GM19395 (cell line): ENCODE measurements around the gene POGLUT3.
A peak's percentile ranks its signal among the peaks of the same experiment; 100 is the strongest.

ENCODE experiments used
- ATAC-seq: cut with Tn5 transposase; IDR thresholded peaks from one replicate; pipeline ENCODE4 v1.9.1; 2021; ENCODE audit warnings: mild to moderate bottlenecking, moderate library complexity; ENCODE audit not compliant: unreplicated experiment

The POGLUT3 gene, protein sequence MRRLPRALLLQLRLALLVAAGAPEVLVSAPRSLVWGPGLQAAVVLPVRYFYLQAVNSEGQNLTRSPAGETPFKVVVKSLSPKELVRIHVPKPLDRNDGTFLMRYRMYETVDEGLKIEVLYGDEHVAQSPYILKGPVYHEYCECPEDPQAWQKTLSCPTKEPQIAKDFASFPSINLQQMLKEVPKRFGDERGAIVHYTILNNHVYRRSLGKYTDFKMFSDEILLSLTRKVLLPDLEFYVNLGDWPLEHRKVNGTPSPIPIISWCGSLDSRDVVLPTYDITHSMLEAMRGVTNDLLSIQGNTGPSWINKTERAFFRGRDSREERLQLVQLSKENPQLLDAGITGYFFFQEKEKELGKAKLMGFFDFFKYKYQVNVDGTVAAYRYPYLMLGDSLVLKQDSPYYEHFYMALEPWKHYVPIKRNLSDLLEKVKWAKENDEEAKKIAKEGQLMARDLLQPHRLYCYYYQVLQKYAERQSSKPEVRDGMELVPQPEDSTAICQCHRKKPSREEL

GRCh38 chr11:108498046-108498815, at the start of gene POGLUT3:
POGLUT3 (minus strand) TSS chr11:108498384; CDS start chr11:108498366, 18 bp downstream.
- ATAC-seq: peak; percentile 63

DNA sequence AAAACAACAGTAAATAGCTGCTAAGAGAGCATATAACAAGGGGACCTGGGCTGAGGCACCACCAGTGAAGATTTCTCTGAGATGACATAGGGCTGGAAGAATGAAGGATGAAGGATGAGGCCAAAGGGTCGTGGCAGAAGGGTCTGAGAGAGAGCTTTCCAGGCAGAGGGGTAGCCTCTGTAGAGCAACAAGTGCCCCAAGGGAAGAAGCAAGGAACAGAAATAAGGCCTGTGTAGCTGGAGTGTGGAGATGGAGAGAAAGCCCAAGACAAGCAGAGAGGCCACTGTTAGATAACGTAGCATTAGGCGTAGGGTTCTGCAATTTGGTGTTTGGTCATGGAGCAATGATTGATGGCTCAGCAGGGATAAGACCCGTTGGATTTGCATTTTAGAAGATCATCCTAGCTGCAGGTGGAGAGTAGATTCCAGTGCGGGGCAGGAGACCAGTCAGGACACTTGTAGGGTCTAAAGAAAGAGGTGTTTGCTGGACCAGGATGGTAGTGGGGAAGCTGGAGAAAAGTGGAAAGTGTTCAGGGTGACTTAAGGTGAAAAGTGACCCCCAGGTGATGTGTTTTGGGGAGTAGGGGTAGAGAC, 47.8 kb upstream of the POGLUT3 start:
- no peak for ATAC-seq

DNA sequence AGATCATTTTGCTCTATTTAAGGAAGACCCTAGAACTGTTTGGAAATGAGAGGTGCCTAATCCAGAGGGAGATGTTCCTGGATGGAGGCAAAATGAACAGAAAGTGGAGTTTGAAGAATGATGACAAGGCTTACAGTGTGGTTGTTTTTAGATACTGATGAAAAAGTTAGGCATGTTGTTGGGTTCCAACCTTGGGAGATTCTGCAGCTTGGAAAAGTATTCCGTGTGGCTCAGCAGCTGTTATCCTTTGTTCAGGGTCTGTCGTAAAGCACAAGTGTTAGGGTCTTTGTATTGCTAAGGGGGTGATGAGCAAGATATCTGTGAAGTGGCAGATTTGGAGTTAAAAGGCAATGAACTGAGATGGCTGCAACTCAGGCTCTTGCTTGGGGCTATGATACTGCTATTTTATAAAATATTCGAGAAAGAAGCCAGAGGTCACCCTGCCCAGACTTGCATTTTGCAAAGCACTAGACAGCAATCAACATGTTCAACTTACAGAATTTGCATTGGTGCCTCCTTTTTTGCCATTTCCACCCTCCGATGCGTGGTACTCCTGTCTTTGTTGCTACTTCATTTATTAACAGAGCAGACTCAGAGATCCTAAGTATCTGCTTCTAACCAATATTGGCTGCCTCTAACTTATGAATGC, 45.3 kb upstream of the POGLUT3 start:
- no peak for ATAC-seq

GRCh38 chr11:108541531-108541930, 43.3 kb upstream of the POGLUT3 start:
- ATAC-seq: no peak

DNA sequence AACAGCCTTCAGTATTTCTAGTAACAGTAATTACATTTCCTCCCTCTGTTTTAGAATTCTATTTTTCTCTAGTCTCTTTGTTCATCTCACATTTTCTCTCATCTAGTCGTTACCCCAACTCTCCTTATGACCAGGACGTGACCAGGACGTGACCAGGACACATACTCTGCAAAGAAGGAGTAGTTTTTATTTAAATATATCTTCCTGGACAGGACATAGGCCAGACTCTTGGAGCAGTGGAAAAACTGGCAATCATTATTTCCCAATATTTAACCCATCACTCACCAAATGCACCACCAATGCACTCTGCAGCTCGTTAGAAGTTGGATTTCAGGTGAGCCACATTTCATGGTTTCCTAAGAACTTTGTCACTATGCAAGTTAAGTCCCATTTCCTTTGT, 40.3 kb upstream of the POGLUT3 start:
- ATAC-seq: no peak

DNA sequence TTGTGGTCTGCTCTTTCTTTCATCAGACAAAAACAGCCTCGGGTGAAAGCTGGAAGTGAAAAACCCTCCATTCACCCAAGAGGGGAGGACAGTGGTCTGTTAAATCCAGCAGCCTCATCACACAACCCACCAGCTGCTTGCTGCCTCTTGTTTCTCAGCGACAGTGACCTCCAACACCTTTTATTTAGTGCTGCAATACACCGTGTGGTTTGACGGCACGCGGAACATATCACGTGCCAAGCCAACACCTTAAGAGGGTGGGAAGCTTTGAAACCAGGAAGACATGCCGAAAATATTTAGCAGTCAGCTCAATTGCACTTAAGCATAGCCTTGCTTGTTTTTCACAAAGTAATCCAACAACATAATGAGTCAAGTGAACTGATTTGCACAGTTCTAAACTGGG, 39.8 kb upstream of the POGLUT3 start:
- ATAC-seq: no peak

DNA sequence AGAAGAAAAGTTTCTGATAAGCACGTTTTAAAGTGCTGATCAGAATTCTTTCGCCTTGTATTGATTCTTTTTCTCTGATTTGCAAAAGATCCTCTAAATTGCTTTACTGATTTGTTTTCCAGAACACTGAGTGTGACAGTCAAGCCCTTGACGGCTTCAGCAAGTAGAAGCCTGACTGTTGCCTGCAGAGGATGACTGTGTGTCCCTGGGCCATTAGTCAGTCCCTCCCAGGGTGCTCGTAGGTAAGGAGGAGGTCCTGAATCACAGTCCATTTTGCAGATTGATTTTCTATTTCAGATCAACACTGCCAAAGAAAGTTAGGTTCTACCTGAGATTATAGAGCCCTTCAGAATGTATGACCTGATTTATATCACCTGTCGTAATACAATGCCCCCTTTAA, 38.6 kb upstream of the POGLUT3 start:
- ATAC-seq: no peak

DNA sequence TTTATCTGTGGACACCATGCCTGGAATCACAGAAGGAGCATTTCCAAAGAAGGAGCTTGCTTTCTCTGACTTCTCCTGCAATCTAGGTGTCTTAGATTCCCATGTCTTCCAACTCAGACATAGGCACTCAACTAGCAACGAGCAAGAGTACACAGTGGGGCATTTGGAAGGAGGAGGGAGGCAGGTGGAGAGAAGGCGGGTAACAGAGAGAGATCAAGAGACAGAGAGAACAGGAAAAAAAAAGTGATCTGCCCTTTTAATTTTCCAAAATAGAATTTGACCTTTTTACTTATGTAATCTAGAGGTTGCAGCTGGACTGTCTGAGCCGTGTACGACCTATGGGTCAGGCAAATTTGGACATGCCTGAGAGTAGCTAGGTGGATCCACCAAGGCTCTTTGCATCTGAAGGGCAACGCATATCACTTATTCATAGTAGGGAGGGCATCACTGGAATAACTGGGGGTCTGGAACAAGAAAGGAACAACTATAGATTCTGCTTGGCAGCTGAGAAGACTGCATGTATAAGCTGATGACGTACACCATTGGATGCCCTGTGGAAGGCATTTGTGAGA, 37.3 kb upstream of the POGLUT3 start:
- ATAC-seq: no peak

DNA sequence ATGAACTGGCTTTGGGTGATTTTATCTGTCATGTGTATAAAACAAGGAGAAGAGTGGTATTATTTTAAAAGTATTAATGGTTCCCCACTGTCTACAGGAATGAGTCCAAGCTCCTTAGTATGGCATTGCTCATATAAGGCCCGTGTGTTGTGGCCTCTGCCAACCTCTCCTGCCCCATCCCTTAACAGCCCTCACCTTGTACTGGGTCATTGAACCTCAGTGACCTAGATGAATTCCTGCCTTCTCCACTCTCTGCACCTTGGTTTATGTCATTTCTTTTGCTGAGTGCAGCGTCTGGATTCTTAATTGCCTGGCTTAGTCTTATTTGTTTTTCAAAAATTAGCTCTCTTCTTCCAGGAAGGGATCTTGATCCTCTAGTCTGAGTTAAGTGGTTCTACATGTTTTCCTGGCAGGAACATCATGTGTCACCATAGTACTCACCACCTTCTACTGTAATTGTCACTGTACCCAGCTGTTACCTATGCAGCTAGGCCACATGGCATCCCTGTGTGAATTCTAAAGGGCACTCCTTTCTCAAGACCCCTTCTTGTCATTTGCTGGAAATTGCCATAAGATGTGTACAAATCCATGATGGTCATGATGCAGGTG, 36.2 kb upstream of the POGLUT3 start:
- no peak for ATAC-seq

DNA sequence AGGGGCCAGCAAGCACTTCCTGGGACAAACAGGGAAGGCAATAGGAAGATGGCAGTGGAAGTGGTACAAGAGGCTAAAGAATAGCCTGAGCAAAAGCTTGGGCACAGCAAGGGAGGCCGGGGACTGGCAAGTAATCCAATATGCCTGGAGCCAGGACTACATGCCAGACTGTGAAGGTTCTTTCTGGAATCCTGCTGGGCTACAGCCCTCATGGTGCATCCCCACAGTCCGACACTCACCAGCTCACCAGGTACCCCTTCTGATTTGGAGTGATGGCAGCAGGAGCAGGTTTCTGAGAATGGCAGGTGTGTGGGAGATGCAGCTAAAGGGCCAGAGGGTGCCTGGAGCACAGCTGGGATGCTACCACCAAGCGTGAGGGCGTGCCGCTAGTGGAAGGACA, 32.2 kb upstream of the POGLUT3 start:
- no peak for ATAC-seq

- ATAC-seq: no peak
Measured at GRCh38 chr11:108527382-108527781, 29.2 kb upstream of the POGLUT3 start.

- ATAC-seq: no peak
Measured at GRCh38 chr11:108525161-108525560, 27.0 kb upstream of the POGLUT3 start.

DNA sequence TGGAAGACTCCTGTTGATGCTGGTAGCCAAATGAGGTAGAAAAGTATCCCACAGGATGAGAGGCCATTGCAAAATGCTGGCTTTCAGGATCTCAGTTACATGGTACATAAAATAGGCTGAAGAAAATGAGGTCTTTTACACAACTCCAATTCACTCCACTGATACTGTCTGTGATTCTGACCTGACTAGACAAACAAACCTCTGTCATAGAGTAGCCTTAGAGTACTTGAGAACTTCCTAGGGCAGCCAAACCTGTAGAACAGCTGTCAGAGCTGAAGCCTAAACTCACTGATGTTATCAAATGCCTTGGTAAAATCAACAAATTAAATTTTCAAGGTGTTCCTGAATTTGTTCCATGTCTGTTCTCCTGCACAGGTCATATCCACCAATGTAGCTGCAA, 26.2 kb upstream of the POGLUT3 start:
- no peak for ATAC-seq

- no peak for ATAC-seq
Measured at GRCh38 chr11:108522318-108522717, 24.1 kb upstream of the POGLUT3 start.

- ATAC-seq: no peak
Measured at GRCh38 chr11:108518581-108518980, 20.4 kb upstream of the POGLUT3 start.

GRCh38 chr11:108516125-108516524, 17.9 kb upstream of the POGLUT3 start:
- no peak for ATAC-seq

DNA sequence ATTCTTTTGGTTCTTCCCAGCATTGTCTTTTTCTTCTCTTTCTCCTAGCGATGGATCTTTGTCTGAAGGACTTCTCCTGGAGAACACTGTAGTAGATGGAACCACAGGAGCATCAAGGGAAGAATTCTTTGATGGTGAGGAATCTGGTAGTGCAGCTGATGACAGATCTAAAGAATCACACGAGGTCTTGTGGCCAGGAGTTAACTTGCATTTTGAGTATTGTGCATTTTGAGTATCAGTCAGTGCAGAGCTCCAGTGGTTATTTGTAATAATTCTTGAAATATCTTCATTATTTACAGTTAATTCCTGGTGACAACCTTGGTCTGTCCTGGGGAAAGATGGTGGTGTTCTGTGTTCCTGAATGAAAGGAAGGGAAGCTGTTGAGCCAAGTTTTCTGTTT, 14.5 kb upstream of the POGLUT3 start:
- ATAC-seq: no peak

GRCh38 chr11:108511851-108512474, 13.8 kb upstream of the POGLUT3 start:
- no peak for ATAC-seq

GRCh38 chr11:108508653-108509593, 10.7 kb upstream of the POGLUT3 start:
- no peak for ATAC-seq
